ENCODE results near the gene PGLYRP4. TPM values are rescaled to one million over a fixed set of nuclear protein-coding genes. Genes with fewer than 3 reads are reported as not detected.

Gene PGLYRP4
- polyA plus RNA-seq, 6 donors from 2014 or later: not detected

DNA sequence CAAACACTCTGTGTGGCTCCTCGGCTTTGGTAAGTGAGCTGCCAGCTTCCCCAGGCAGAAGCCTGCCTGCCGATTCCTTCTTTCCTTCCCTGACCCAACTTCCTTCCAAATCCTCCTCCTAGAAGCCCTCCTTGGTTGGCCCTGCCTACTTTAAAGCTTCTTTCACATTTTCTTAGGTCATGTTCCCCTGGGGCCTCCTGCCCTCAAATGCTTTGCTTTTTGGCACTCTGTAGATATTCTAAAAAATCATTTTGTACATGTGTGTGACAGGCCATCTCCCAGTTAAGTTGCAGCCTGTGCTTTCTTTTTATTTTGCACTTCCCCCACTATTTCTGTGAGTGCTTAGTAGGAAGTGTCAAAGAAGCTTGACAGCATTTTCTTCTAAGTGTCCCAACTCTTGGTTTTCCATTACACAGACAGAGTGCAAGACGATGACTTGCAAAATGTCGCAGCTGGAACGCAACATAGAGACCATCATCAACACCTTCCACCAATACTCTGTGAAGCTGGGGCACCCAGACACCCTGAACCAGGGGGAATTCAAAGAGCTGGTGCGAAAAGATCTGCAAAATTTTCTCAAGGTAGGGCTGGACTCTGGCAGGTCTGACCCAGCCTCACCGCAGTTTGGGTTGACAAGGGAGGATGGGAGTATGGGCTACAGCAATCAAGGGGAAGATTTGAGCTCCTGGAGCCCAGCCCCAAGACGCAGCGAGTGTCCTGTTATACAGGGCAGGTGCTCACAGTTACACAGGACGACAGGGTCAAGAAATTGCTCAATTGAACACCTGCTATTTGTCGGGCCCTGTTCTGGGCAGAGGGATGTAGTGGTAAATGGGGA is 9.4 kb upstream of the PGLYRP4 start, which contains the start of gene S100A9:
TSS of gene S100A9 (plus strand) at position 2 of the 838 bp plus-strand sequence. CDS start at position 432, 430 bp downstream.
- Mint-ChIP-seq H3K4me1 (peaks cover 14 to 23% (median 21%) of the 10 kb centered on the region in 3 donors), H3K27me3 (peaks cover 32 to 66% (median 61%) of the 10 kb centered on the region in 3 donors), H3K36me3 (no peaks in the 10 kb centered on the region), H3K27ac (peak within 1 kb of the TSS in 2 of 6 donors; percentile 22 to 83), H3K9me3 (no peaks in the 10 kb centered on the region), H3K4me3 (peak within 1 kb of the TSS in 2 of 8 donors; percentile 55 to 65)
- DNase-seq (no peak), ATAC-seq (ENCODE audit: low read depth in 2 of 2) (no peak)

DNA sequence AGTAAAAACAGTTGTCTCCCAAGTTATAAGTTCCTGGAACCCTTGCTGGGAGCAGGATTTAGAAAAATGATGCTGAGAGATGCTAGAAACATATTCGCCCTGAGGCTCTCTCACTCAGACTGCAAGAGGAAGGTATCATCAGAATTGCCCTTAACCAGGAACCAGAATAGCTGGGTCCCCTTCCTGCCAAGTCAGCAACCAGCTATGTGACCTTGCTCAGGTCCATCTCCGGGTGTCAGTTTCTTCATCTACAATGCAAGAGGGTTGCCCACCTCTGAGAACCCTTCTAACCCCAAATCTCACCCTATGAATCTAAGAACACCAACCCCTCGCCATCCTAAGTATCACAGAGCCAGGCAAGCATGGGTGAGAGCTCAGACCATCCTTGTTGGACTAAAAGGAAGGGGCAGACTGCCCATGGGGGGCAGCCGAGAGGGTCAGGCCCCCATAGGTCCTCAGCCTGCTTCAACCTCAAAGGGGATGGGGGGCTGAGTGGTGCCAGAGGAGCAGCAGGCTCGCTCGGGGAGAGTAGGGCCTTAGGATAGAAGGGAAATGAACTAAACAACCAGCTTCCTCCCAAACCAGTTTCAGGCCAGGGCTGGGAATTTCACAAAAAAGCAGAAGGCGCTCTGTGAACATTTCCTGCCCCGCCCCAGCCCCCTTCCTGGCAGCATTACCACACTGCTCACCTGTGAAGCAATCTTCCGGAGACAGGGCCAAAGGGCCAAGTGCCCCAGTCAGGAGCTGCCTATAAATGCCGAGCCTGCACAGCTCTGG is 8.6 kb upstream of the PGLYRP4 start:
- H3K27ac Mint-ChIP-seq: peak overlapping the region in 2 of 6 donors; percentile 22
- DNase-seq: no peak
- ATAC-seq (ENCODE audit: low read depth in 2 of 2): peak in 1 of 2 donors; percentile 25
- H3K36me3 Mint-ChIP-seq: no peaks in the 10 kb centered on the region
- peaks cover 29 to 66% (median 53%) of the 10 kb centered on the region in 3 donors for H3K27me3 Mint-ChIP-seq
- H3K9me3 Mint-ChIP-seq: no peaks in the 10 kb centered on the region
- H3K4me1 Mint-ChIP-seq: peaks cover 14 to 23% (median 21%) of the 10 kb centered on the region in 3 donors
- H3K4me3 Mint-ChIP-seq: no peak overlapping the region

DNA sequence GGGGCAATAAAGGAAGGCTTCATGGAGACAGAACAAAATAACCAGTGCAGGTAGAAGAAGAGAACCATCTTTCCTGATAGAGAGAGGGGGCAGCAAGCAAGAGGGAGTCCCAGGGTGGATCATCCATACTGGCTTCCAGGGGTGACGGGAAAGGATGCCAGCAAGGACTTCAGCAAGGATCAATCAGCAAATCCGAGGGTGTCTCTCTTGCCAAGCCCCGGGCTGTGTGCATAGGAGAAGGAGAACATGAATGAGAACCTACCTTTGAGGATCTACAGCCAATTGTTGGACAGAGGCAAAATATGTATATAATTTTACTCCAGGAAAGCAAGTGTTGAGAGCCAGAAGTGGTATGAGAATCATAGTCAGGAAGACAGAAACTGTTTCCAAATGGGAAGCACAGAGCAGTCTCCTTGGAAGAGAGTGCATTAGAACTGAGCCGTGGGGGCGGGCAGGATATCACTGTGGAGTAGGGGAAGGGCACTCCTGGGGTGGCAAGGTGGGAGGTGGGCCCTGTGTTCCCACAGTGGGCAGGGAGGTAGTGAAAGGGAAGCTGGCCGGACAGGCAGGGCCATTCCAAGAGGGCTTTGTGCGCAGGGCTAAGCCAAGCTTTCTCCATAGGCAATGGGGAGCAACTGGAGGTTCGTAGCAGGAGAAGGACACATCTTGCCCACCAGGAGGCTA is 7.9 kb upstream of the PGLYRP4 start:
- peaks cover 14 to 23% (median 21%) of the 10 kb centered on the region in 3 donors for H3K4me1 Mint-ChIP-seq
- H3K36me3 Mint-ChIP-seq: no peaks in the 10 kb centered on the region
- DNase-seq: no peak
- H3K27ac Mint-ChIP-seq: peak overlapping the region in 1 of 6 donors; percentile 22
- no peak overlapping the region for H3K4me3 Mint-ChIP-seq
- no peak for ATAC-seq (ENCODE audit: low read depth in 2 of 2)
- no peaks in the 10 kb centered on the region for H3K9me3 Mint-ChIP-seq
- H3K27me3 Mint-ChIP-seq: peaks cover 29 to 60% (median 53%) of the 10 kb centered on the region in 3 donors

DNA sequence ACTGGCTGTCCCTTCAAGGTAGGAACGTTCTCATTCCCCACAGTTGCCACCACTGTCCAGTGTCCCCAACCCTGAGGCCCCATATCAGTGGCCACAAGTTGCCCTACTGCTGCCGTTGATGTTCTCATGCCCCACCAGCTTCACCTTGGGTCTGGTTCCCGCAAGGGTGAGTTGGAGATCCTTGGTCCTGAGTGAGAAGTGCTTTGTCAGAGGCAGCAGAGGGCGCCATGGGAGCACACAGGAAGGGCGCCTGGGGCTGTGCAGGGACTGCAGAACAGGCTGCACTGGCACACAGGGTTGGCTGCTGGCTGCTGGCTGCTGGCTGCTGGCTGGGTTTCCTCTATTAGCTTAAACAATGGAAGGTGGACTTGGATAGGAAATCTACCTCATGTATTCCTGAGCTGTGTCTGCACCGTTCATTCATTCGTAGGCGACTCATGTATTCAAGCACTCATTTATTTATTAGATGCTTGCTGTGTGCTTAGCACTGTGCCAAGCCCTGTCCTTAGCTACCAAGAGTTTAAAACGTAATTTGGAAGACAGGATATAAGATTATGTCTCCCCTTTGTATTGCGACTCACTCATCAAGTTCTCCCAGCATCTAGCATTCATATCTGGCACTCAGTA is 6.9 kb upstream of the PGLYRP4 start:
- Mint-ChIP-seq H3K4me1 (peaks cover 14 to 23% (median 21%) of the 10 kb centered on the region in 3 donors), H3K27me3 (peaks cover 29 to 57% (median 45%) of the 10 kb centered on the region in 3 donors), H3K27ac (no peak overlapping the region), H3K36me3 (no peaks in the 10 kb centered on the region), H3K9me3 (no peaks in the 10 kb centered on the region), H3K4me3 (no peak overlapping the region)
- peak; percentile 43 to 50 for ATAC-seq (ENCODE audit: low read depth in 2 of 2)
- DNase-seq: no peak

DNA sequence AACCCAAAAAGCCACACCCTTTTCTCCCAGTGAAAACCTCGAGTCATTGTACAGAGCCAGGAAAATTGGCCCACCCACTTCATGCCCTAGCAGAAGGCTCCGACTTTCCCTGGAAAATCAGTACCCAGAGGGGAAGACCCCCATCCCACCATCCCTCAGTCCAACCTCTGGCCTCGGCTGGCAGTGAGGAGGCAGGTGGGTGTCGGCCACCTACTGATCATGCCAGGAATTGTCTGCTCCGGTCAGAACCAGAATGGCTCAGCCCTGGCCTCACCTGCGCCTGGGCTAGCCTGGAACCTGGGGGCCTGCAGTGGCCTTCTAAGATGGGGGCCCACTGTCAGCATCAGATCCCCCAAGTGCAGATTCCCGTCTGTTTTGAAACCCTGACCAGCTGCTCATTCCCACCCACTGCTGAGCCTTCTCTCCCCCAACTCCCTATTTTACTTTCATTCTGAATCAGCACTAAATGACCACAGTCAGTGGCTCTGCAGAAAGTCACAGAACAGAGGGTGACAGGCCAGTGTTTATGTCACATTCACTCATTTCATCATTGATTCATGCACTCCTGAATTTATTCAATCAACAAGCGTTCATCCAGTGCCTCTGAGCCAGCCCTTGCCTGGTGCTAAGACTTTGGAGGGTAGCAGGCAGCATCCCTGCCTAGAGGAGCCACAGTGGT is 6.0 kb upstream of the PGLYRP4 start:
- Mint-ChIP-seq H3K4me3 (no peak overlapping the region), H3K27me3 (peaks cover 35 to 66% (median 45%) of the 10 kb centered on the region in 3 donors), H3K36me3 (no peaks in the 10 kb centered on the region), H3K4me1 (peaks cover 14 to 23% (median 21%) of the 10 kb centered on the region in 3 donors), H3K27ac (no peak overlapping the region), H3K9me3 (no peaks in the 10 kb centered on the region)
- DNase-seq (no peak), ATAC-seq (ENCODE audit: low read depth in 2 of 2) (no peak)

DNA sequence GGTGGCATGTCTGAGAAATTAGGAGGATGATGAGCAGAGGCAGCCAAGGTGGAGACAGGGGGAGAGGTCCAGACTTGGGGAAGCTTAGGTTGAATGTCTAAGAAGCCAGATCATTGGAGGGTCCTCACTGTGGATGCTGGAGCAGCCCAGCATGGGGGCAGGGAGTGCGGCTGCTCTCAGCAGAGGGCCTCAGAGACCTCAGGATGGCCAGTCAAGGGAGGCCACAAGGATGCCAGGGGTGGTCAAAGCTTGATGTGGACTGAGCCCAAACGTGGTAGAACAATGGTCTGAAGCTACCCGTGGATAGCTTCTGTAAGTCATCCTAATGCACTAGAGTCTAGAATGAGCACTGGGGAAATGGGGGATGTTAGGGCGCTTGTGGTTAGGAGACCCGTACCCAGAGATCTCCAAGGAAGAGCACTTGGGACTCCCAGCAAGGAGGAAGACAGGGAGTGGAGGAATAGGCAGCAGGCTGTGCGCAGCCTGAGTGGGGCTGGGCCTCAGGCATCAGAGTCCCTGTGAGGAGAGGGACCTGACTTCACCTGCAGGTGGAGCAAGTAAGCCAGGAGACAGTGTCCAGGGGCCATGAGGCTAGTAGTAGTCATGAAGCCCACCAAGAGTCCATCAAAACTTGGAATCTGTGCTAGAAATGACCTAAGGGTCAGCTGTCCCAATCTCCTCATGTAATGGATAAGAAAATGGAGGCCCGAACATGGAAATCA is 4.7 kb upstream of the PGLYRP4 start:
- Mint-ChIP-seq H3K27ac (peak overlapping the region in 1 of 6 donors; percentile 61), H3K36me3 (no peaks in the 10 kb centered on the region), H3K27me3 (peaks cover 46 to 73% (median 53%) of the 10 kb centered on the region in 3 donors), H3K4me1 (peaks cover 14 to 20% (median 20%) of the 10 kb centered on the region in 3 donors), H3K4me3 (no peak overlapping the region), H3K9me3 (no peaks in the 10 kb centered on the region)
- ATAC-seq (ENCODE audit: low read depth in 2 of 2) (no peak), DNase-seq (no peak)

DNA sequence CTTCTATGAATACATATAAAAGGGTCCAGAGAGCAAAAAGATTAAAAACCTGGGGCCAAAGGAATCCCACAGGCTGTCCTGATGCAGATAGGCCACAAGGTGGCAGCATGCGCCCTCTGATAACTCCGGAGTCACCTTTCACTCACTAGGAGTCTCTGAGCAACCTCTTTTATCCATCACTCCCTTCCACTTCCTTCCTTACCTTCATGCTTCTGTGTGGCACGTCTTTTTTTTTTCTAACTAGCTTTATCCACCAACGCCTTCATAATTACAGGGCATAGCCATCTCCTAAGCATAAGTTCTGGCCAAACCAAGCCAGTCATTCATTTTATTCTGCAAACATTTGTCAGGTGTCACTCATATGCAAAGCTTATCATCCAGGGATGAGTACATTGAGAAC is 3.9 kb upstream of the PGLYRP4 start:
- no peaks in the 10 kb centered on the region for H3K36me3 Mint-ChIP-seq
- H3K9me3 Mint-ChIP-seq: no peaks in the 10 kb centered on the region
- peaks cover 48 to 73% (median 53%) of the 10 kb centered on the region in 3 donors for H3K27me3 Mint-ChIP-seq
- no peak overlapping the region for H3K4me3 Mint-ChIP-seq
- H3K27ac Mint-ChIP-seq: no peak overlapping the region
- peak; percentile 32 for DNase-seq
- peak; percentile 40 to 64 for ATAC-seq (ENCODE audit: low read depth in 2 of 2)
- peaks cover 6 to 12% (median 12%) of the 10 kb centered on the region in 3 donors for H3K4me1 Mint-ChIP-seq

DNA sequence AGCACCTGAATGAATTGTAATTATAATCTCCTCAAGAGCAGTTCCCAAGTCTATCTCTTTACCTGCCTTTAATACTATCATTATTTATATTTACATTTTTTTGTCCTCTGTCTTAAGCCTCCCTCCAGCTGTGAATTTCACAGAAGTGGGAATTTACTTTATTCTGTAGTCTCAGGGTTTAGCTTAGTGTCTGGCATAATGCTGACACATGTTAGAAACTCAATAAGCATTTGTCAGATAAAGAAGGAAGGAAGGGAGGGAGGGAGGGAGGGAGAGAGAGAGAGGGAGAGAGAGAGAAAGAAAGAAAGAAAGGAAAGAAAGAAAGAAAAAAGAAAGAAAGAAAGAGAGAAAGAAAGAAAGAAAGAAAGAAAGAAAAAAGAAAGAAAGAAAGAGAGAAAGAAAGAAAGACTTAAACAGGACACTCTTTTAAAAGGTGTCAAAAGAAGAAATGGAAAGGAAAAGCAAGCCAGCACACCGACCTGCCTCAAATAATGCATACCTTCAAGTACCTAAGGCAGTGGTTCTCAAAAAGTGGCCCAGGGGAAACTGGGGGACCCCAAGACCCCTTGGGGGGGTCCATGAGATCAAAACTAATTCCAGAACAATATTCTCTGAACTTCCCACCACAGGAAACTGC is 1.8 kb upstream of the PGLYRP4 start:
- Mint-ChIP-seq H3K4me1 (peaks cover 13 to 14% (median 13%) of the 10 kb centered on the region in 3 donors), H3K9me3 (no peaks in the 10 kb centered on the region), H3K27ac (no peak overlapping the region), H3K36me3 (no peaks in the 10 kb centered on the region), H3K4me3 (no peak overlapping the region), H3K27me3 (peaks cover 58 to 73% (median 61%) of the 10 kb centered on the region in 3 donors)
- no peak for ATAC-seq (ENCODE audit: low read depth in 2 of 2)
- DNase-seq: no peak

DNA sequence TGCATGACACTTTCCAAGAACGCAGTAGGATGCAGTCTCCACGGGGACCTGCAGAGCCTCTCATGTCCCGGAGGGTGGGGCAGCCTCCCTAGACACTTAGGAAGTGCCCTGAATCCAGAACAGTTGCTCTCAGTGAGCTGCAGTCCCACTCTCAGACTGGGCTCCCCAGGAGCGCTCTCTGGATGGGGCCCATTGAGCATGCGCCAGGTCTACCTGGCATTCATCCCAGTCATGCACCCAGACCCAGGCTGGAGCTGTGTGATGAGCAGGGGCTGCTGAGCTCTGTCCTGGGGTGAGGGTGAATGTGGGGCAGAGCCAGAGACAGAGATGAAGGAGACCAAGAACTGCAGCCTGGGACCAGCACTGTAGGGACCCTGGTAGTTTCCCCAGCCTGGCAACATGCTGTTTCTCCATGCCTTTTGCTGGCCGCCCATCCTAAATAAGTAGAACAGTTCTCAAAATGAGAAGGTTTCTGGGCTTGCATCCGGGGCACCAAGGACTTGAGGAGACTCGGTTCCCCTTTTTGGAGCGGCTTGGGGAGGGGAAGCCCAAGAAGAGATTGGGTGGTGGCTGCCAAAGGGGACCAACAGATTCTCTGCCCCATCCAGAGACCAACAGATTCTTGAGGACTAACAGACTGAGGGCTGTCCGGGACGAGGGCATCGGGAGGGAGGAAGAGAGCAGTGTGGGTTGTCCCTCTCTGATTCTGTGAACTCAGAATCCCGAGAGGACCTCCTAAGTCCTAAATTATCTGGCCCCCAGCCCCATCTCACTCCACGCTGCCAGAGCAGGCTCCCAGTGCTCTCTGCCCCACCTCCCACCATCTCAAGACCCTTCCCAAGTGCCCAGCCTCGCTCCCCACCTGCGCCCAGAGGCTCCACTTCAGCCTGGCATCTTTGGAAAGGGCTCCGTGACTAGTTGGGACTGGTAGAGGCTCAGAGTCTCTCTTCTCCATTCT is 1.0 kb upstream of the PGLYRP4 start:
- Mint-ChIP-seq H3K4me1 (peaks cover 17 to 21% (median 18%) of the 10 kb centered on the region in 3 donors), H3K9me3 (no peaks in the 10 kb centered on the region), H3K27me3 (peaks cover 58 to 73% (median 69%) of the 10 kb centered on the region in 3 donors), H3K27ac (peak overlapping the region in 1 of 6 donors; percentile 15), H3K36me3 (no peaks in the 10 kb centered on the region), H3K4me3 (peak overlapping the region in 1 of 8 donors; percentile 43)
- DNase-seq: no peak
- no peak for ATAC-seq (ENCODE audit: low read depth in 2 of 2)

DNA sequence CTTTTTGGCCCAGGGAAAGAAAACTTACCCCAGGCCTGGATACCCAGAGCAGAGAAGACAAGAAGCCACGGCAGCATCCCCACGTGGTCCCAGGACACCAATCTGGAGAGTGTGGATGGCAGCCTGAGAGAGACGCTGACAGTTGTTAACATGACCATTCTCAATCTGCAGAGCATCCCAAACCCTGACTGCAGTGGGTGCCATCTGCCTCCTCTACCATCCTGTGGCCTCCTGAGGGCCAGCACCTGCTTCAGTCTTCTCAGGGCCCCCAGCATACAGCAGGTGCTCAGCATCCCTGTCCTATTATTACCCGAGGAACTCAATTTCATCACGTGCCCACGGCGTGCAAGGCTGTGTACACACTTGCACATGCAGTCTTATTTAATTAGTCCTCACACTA is 785 bp downstream of the PGLYRP4 start:
- Mint-ChIP-seq H3K4me1 (peaks cover 23 to 34% (median 23%) of the 10 kb centered on the region in 3 donors), H3K27ac (no peak overlapping the region), H3K9me3 (no peaks in the 10 kb centered on the region), H3K36me3 (no peaks in the 10 kb centered on the region), H3K27me3 (peaks cover 69 to 80% (median 78%) of the 10 kb centered on the region in 3 donors), H3K4me3 (no peak overlapping the region)
- DNase-seq (no peak), ATAC-seq (ENCODE audit: low read depth in 2 of 2) (no peak)
